Prostate gland (tissue), 2 donors: Measurements from ENCODE around the gene SUDS3. TPM values are rescaled to one million over a fixed set of nuclear protein-coding genes. Genes with fewer than 3 reads are reported as not detected.

Experiments used
- DNase-seq: peaks from one replicate; pipeline ENCODE4 v3.0.0-alpha.2; 2019; ENCODE audit warnings: low spot score
- H3K27ac ChIP-seq, 2 donors: fragments of 200-600 bp; sonication (generic); 2 replicates each; pipeline ENCODE4 v1.5.1; 2017 to 2019
- H3K27me3 ChIP-seq: fragments of 200-600 bp; sonication (generic); replicated peaks from 2 replicates; pipeline ENCODE4 v1.5.1; 2019; ENCODE audit not compliant: insufficient read depth
- H3K36me3 ChIP-seq, 2 donors: fragments of 200-600 bp; sonication (generic); 1 replicate in 1 of 2; 2 replicates in 1 of 2; pipeline versions ENCODE4 v1.5.1 to v1.8.1; 2017 to 2019
- H3K4me1 ChIP-seq: fragments of 200-600 bp; sonication (generic); replicated peaks from 2 replicates; pipeline ENCODE4 v1.5.1; 2019
- H3K4me3 ChIP-seq, 2 donors: fragments of 200-600 bp; sonication (generic); 2 replicates each; pipeline ENCODE4 v1.5.1; 2017 to 2019
- H3K9me3 ChIP-seq: fragments of 200-600 bp; sonication (generic); 2 replicates; pipeline ENCODE4 v1.5.1; 2017
- CTCF ChIP-seq, 4 experiments: fragments of 200-600 bp in 2 of 4; fragments of 450-650 bp in 2 of 4; sonication (generic) in 2 of 4; IDR thresholded peaks; 1 replicate in 3 of 4; 2 replicates in 1 of 4; pipeline ENCODE4 v1.5.1; 2016 to 2019; ENCODE audit warnings: antibody characterized with exemption in 4 of 4, mild to moderate bottlenecking in 2 of 4, moderate library complexity in 2 of 4
- POLR2A ChIP-seq: fragments of 450-650 bp; IDR thresholded peaks from one replicate; pipeline ENCODE4 v1.6.1; 2016; ENCODE audit warnings: antibody characterized with exemption, mild to moderate bottlenecking
- POLR2AphosphoS5 ChIP-seq: sonication (generic); formaldehyde crosslinking; IDR thresholded peaks from one replicate; pipeline ENCODE4 v1.6.1; 2017; ENCODE audit warnings: antibody characterized with exemption
- WGBS: methylation state at CpG from one replicate; pipeline ENCODE4 v1.1.5; 2018; 5-methylcytosine and 5-hydroxymethylcytosine counted together
- intact Hi-C: fragments of 100-400 bp; cut with DNase I; formaldehyde crosslinking; loops from one replicate; pipeline ENCODE4 v1.14.2; 2022
- total RNA-seq, 2 donors: library from RNA; depleted of rRNA; stranded (reverse); fragments of >200 nt; gene quantifications; one replicate each; pipeline ENCODE4 v1.1.0, GENCODE V29; 2016

Gene SUDS3
- total RNA-seq, 2 donors from 2014 or later, result 62.0 to 82.6 TPM

- no peaks in the 10 kb centered on the region for H3K4me1 ChIP-seq
- no peaks in the 10 kb centered on the region for H3K36me3 ChIP-seq
- no peak overlapping the region for H3K27ac ChIP-seq
- H3K27me3 ChIP-seq, result no peaks in the 10 kb centered on the region
- no peak for TF ChIP-seq POLR2A
- no peak for TF ChIP-seq POLR2AphosphoS5
- peak in 2 of 4 experiments; percentile 17 to 22 for TF ChIP-seq CTCF (IDR thresholded peaks at IDR 0.05)
- no peak overlapping the region for H3K4me3 ChIP-seq
- WGBS, result 60% methylated on average over 10 of the region's 10 CpGs
- no peak for DNase-seq
- intact Hi-C loops, result no loop called here
- H3K9me3 ChIP-seq, result no peaks in the 10 kb centered on the region
Observed at GRCh38 chr12:118436002-118436730, 59.8 kb downstream of the SUDS3 start.

- no peaks in the 10 kb centered on the region for H3K27me3 ChIP-seq
- no peaks in the 10 kb centered on the region for H3K4me1 ChIP-seq
- no peaks in the 10 kb centered on the region for H3K36me3 ChIP-seq
- TF ChIP-seq CTCF (IDR thresholded peaks at IDR 0.05), result no peak
- TF ChIP-seq POLR2A, result no peak
- no peak for TF ChIP-seq POLR2AphosphoS5
- no peak overlapping the region for H3K27ac ChIP-seq
- no peak for DNase-seq
- no peak overlapping the region for H3K4me3 ChIP-seq
- intact Hi-C loops, result no loop called here
- H3K9me3 ChIP-seq, result no peaks in the 10 kb centered on the region
- 61% methylated on average over 2 of the region's 2 CpGs for WGBS
Observed at GRCh38 chr12:118436986-118437385, 60.6 kb downstream of the SUDS3 start.

GRCh38 chr12:118439068-118439467 lies 62.7 kb downstream of the SUDS3 start:
- WGBS, result 85% methylated on average over 3 of the region's 3 CpGs
- no peak for TF ChIP-seq POLR2AphosphoS5
- no peak for TF ChIP-seq CTCF (IDR thresholded peaks at IDR 0.05)
- no peak for TF ChIP-seq POLR2A
- Histone ChIP-seq H3K4me1 (no peaks in the 10 kb centered on the region), H3K36me3 (no peaks in the 10 kb centered on the region), H3K9me3 (no peaks in the 10 kb centered on the region), H3K27me3 (no peaks in the 10 kb centered on the region), H3K27ac (no peak overlapping the region), H3K4me3 (no peak overlapping the region)
- DNase-seq, result no peak
- intact Hi-C loops, result no loop called here

GRCh38 chr12:118446247-118446646 lies 69.9 kb downstream of the SUDS3 start:
- TF ChIP-seq CTCF (IDR thresholded peaks at IDR 0.05) (no peak), POLR2A (no peak), POLR2AphosphoS5 (no peak)
- no peak overlapping the region for H3K4me3 ChIP-seq
- H3K27me3 ChIP-seq, result no peaks in the 10 kb centered on the region
- H3K4me1 ChIP-seq, result no peaks in the 10 kb centered on the region
- WGBS, result 51% methylated on average over 4 of the region's 4 CpGs
- no peak for DNase-seq
- H3K36me3 ChIP-seq, result no peaks in the 10 kb centered on the region
- H3K27ac ChIP-seq, result no peak overlapping the region
- intact Hi-C loops, result no loop called here
- no peaks in the 10 kb centered on the region for H3K9me3 ChIP-seq

- intact Hi-C loops, result no loop called here
Observed at GRCh38 chr12:118447181-118447580, 70.8 kb downstream of the SUDS3 start.

More at GRCh38 chr12:118447181-118447580, 70.8 kb downstream of the SUDS3 start:
- Histone ChIP-seq H3K36me3 (no peaks in the 10 kb centered on the region), H3K9me3 (no peaks in the 10 kb centered on the region), H3K27ac (no peak overlapping the region), H3K27me3 (no peaks in the 10 kb centered on the region), H3K4me3 (no peak overlapping the region), H3K4me1 (no peaks in the 10 kb centered on the region)
- no peak for DNase-seq
- 75% methylated on average over 4 of the region's 4 CpGs for WGBS
- TF ChIP-seq CTCF (IDR thresholded peaks at IDR 0.05) (no peak), POLR2AphosphoS5 (no peak), POLR2A (no peak)
